Skin epidermis (tissue), 12 donors: ENCODE results near the gene MTRF1.
"Not testable (repeated sequence)": the region's sequence is repeated elsewhere in the genome, so short reads cannot be mapped to it uniquely, and the experiment has no call there.

Source experiments
- H3K27ac ChIP-seq, 21 experiments: fragments of 200-600 bp; sonication (generic) in 11 of 21; one replicate each; pipeline ENCODE4 v1.5.0; 2020; ENCODE audit warnings: mild to moderate bottlenecking in 3 of 21, inconsistent platforms in 2 of 21, moderate library complexity in 2 of 21
- H3K4me3 ChIP-seq, 7 experiments: fragments of 200-600 bp; sonication (generic) in 2 of 7; one replicate each; pipeline ENCODE4 v1.5.0; 2020; ENCODE audit warnings: inconsistent platforms in 2 of 7, mild to moderate bottlenecking in 2 of 7, moderate library complexity in 1 of 7

The MTRF1 gene

GRCh38 chr13:41188584-41188983 is 74.8 kb downstream of the MTRF1 start:
- no peak overlapping the region for H3K27ac ChIP-seq
- H3K4me3 ChIP-seq = no peak overlapping the region

DNA sequence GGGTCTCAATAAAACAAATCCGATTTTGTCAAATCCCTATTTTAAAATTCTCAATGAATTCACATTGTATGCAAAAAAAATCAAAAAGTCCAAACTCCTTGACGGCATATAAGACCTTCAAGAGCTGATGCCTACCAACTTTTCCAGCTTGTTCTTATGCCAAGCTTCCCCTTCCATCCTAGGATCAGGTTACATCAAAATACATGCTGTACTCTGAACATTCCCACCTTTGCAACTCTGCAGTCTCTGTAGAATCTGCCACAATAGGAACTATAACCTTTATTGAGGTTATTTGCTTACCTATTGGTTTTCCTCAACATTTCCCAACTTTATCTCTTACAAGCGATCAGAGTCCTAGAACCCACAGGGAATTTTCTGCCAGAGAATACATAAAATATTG is 76.9 kb downstream of the MTRF1 start:
- no peak overlapping the region for H3K27ac ChIP-seq
- no peak overlapping the region for H3K4me3 ChIP-seq

GRCh38 chr13:41182231-41182630 is 81.1 kb downstream of the MTRF1 start:
- Histone ChIP-seq H3K27ac (no peak overlapping the region), H3K4me3 (no peak overlapping the region)

DNA sequence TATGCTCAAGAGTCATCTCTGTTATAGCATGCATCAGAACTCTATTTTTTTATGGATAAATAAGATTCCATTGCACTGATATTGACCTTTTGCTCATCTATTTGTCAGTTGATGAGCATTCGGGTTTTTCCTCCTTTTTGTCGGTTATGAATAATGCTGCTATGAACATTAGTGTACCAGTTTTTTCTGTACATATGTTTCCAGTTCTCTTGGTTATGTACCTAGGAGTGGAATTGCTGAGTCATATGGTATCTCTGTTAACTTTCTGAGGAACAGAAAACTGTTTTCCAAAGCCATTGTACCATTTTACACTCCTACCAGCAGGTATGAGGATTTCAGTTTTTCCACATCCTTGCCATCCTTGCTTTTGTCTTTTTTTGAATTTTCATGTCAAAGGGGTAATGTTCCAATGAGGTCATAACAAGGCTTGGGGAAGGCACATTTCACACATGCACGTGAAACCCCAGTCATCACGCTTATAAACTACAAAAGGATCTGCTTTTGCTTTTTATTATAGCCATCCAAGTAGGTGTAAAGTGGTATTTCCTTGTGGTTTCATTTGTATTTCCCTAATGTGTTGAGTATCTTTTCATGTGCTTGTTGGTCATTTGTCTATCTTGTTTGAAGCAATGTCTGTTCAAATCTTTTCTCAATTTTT is 83.7 kb downstream of the MTRF1 start:
- Histone ChIP-seq H3K27ac (no peak overlapping the region), H3K4me3 (no peak overlapping the region)

DNA sequence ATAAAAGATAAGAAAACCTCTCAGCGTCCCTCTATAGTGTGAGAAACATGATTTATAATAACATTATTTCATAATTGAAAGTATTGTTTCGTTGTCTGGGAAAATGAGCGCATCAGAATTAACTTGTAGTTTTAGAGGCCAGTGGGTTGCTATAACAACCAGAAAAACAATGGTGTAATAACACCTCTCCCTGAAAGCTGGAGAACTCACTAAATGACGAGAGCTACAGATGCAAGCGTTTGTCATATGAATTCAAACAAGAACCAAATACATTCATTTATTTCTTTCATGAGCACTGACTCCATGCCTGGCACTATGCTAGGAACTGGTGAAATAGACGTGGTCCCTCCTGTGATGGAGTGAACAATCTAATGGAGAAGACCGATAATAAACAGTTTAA is 85.3 kb downstream of the MTRF1 start:
- H3K27ac ChIP-seq = no peak overlapping the region
- H3K4me3 ChIP-seq = no peak overlapping the region

GRCh38 chr13:41177616-41178015 is 85.8 kb downstream of the MTRF1 start:
- no peak overlapping the region for H3K4me3 ChIP-seq
- no peak overlapping the region for H3K27ac ChIP-seq

- H3K27ac ChIP-seq, H3K4me3 ChIP-seq: not testable (repeated sequence)
These were observed 87.8 kb downstream of the MTRF1 start for GRCh38 chr13:41175576-41175975.
